IMR-90 (cell line): Measurements from ENCODE around the gene OR4N5. TPM values are rescaled to one million over a fixed set of nuclear protein-coding genes. Genes with fewer than 3 reads are reported as not detected.

Experiments used
- ATAC-seq: fragments of 200-7000 bp; cut with Tn5 transposase; 2 replicates; pipeline ENCODE4 v1.9.1; 2020; ENCODE audit warnings: low read depth, mild to moderate bottlenecking, moderate library complexity
- BruUV-seq: library from RNA; stranded (reverse); fragments of 400-500 nt; replicated peaks from 2 replicates; lab custom pipeline; 2021; lab: Mats Ljungman, UMichigan
- CTCF ChIA-PET: fragments of 300-600 bp; formaldehyde crosslinking; extraction: SDS; loops from one replicate; lab custom pipeline; 2021; ENCODE audit warnings: antibody characterized with exemption; lab: Yijun Ruan, JAX
- POLR2A ChIA-PET: fragments of 300-600 bp; sonication (Branson Sonifier 250); formaldehyde crosslinking; loops from one replicate; lab custom pipeline; 2022; ENCODE audit warnings: antibody characterized with exemption; ENCODE audit not compliant: unreplicated experiment; lab: Charles Lee
- DNase-seq: peaks from one replicate; pipeline ENCODE4 v3.0.0; 2013
- H2AFZ ChIP-seq: replicated peaks from 2 replicates; pipeline ENCODE3; 2013; ENCODE audit warnings: low read length, mild to moderate bottlenecking; ENCODE audit not compliant: poor library complexity
- H2AK5ac ChIP-seq: 2 replicates; pipeline ENCODE4 v1.6.1; 2013; ENCODE audit warnings: low read depth, low read length, inconsistent platforms
- H2AK9ac ChIP-seq: replicated peaks from 2 replicates; pipeline ENCODE3; 2013; ENCODE audit warnings: mild to moderate bottlenecking, low read depth, low read length, moderate library complexity; ENCODE audit not compliant: poor library complexity
- H2BK120ac ChIP-seq: 2 replicates; pipeline ENCODE4 v1.6.1; 2013; ENCODE audit warnings: low read depth, low read length, inconsistent platforms
- H2BK15ac ChIP-seq: 3 replicates; pipeline ENCODE4 v1.6.1; 2013; ENCODE audit warnings: low read depth, low read length, inconsistent platforms
- H2BK20ac ChIP-seq: 2 replicates; pipeline ENCODE4 v1.6.1; 2013; ENCODE audit warnings: low read depth, mild to moderate bottlenecking, inconsistent platforms, low read length, moderate library complexity
- H2BK5ac ChIP-seq: 2 replicates; pipeline ENCODE4 v1.6.1; 2013; ENCODE audit warnings: mild to moderate bottlenecking, low read depth, low read length, inconsistent platforms; ENCODE audit not compliant: poor library complexity, severe bottlenecking
- H3K14ac ChIP-seq: replicated peaks from 2 replicates; pipeline ENCODE4 v1.6.1; 2013; ENCODE audit warnings: low read depth, low read length, inconsistent platforms
- H3K18ac ChIP-seq: 2 replicates; pipeline ENCODE4 v1.6.1; 2013; ENCODE audit warnings: low read depth, low read length, control low read depth
- H3K23ac ChIP-seq: 2 replicates; pipeline ENCODE4 v1.6.1; 2013; ENCODE audit warnings: low read depth, low read length, inconsistent platforms
- H3K27ac ChIP-seq: 2 replicates; pipeline ENCODE4 v1.5.1; 2013; ENCODE audit warnings: mild to moderate bottlenecking, control low read depth, low read length; ENCODE audit not compliant: insufficient read depth
- H3K27me3 ChIP-seq: 2 replicates; pipeline ENCODE4 v1.6.1; 2013; ENCODE audit warnings: low read length; ENCODE audit not compliant: control insufficient read depth, insufficient read depth
- H3K36me3 ChIP-seq: 2 replicates; pipeline ENCODE4 v1.6.1; 2013; ENCODE audit warnings: low read length, mixed read lengths; ENCODE audit not compliant: control insufficient read depth, insufficient read depth
- H3K4ac ChIP-seq: 2 replicates; pipeline ENCODE4 v1.6.1; 2013; ENCODE audit warnings: low read depth, low read length, inconsistent platforms
- H3K4me1 ChIP-seq: 2 replicates; pipeline ENCODE4 v1.6.1; 2013; ENCODE audit warnings: low read length, mixed read lengths; ENCODE audit not compliant: control insufficient read depth, insufficient read depth
- H3K4me2 ChIP-seq: 2 replicates; pipeline ENCODE4 v1.6.1; 2013; ENCODE audit warnings: low read depth, mild to moderate bottlenecking, control low read depth, low read length, moderate library complexity
- H3K4me3 ChIP-seq: 2 replicates; pipeline ENCODE4 v1.5.1; 2013; ENCODE audit warnings: low read depth, mild to moderate bottlenecking, control low read depth, low read length, moderate library complexity; ENCODE audit not compliant: insufficient read depth
- H3K56ac ChIP-seq: 2 replicates; pipeline ENCODE4 v1.6.1; 2013; ENCODE audit warnings: low read length, inconsistent platforms; ENCODE audit not compliant: insufficient read depth; ENCODE audit errors: extremely low read depth
- H3K79me1 ChIP-seq, 2 experiments: 2 replicates each; pipeline ENCODE4 v1.6.1; 2013; ENCODE audit warnings: low read length in 2 of 2, inconsistent platforms in 1 of 2, low read depth in 1 of 2
- H3K9ac ChIP-seq: 2 replicates; pipeline ENCODE4 v1.6.1; 2013; ENCODE audit warnings: low read depth, low read length, control low read depth
- H3K9me1 ChIP-seq: 2 replicates; pipeline ENCODE4 v1.6.1; 2013; ENCODE audit warnings: low read length, inconsistent platforms; ENCODE audit not compliant: insufficient read depth
- H3K9me3 ChIP-seq: 2 replicates; pipeline ENCODE4 v1.6.1; 2013; ENCODE audit warnings: low read length; ENCODE audit not compliant: control insufficient read depth, insufficient read depth
- H4K20me1 ChIP-seq: 2 replicates; pipeline ENCODE4 v1.6.1; 2013; ENCODE audit warnings: low read length, inconsistent platforms; ENCODE audit not compliant: insufficient read depth
- H4K5ac ChIP-seq: 2 replicates; pipeline ENCODE4 v1.6.1; 2013; ENCODE audit warnings: mild to moderate bottlenecking, low read depth, low read length, control low read depth
- H4K8ac ChIP-seq, 2 experiments: 2 replicates each; pipeline ENCODE4 v1.6.1; 2013; ENCODE audit warnings: low read depth in 2 of 2, low read length in 2 of 2, control low read depth in 1 of 2, inconsistent platforms in 1 of 2
- H4K91ac ChIP-seq: 2 replicates; pipeline ENCODE4 v1.6.1; 2013; ENCODE audit warnings: low read depth, low read length, inconsistent platforms; ENCODE audit not compliant: insufficient read depth
- BHLHE40 ChIP-seq: fragments of 150-350 bp; IDR thresholded peaks from 2 replicates; pipeline ENCODE4 v1.6.1; 2016; ENCODE audit warnings: mild to moderate bottlenecking, low read depth, low read length
- CEBPB ChIP-seq: IDR thresholded peaks from 2 replicates; pipeline ENCODE4 v1.6.1; 2012; ENCODE audit warnings: low read depth, low read length, improper control_type of control experiment
- CHD1 ChIP-seq: IDR thresholded peaks from 2 replicates; pipeline ENCODE4 v1.6.1; 2012; ENCODE audit warnings: low read depth, low read length, improper control_type of control experiment
- MAZ ChIP-seq: IDR thresholded peaks from 2 replicates; pipeline ENCODE4 v1.6.1; 2012; ENCODE audit warnings: low read depth, mild to moderate bottlenecking, low read length, improper control_type of control experiment, moderate library complexity, borderline replicate concordance
- RAD21 ChIP-seq: IDR thresholded peaks from 2 replicates; pipeline ENCODE4 v1.6.1; 2012; ENCODE audit warnings: low read length, improper control_type of control experiment
- RFX5 ChIP-seq: IDR thresholded peaks from 2 replicates; pipeline ENCODE4 v1.8.0; 2012; ENCODE audit warnings: low read depth, mild to moderate bottlenecking, low read length, moderate library complexity
- SMC3 ChIP-seq: fragments of 150-350 bp; IDR thresholded peaks from 2 replicates; pipeline ENCODE4 v1.6.1; 2016; ENCODE audit warnings: low read depth, mild to moderate bottlenecking, antibody characterized with exemption, low read length, moderate library complexity
- WGBS, 2 experiments: methylation state at CpG; one replicate each; pipeline versions ENCODE4 v1.1.5 to v1.1.7; 2013; ENCODE audit warnings: missing lambda C conversion rate in 2 of 2; ENCODE audit not compliant: insufficient read length in 1 of 2; ENCODE audit errors: extremely low coverage in 2 of 2; 5-methylcytosine and 5-hydroxymethylcytosine counted together
- dilution Hi-C: fragments of 300-500 bp; cut with HindIII; formaldehyde crosslinking; loops from one replicate; pipeline ENCODE4 v1.14.3; 2018; ENCODE audit warnings: low sequenced_read_pairs; ENCODE audit not compliant: unreplicated experiment
- in situ Hi-C: fragments of 300-500 bp; cut with MboI; formaldehyde crosslinking; loops from 3 replicates; pipeline ENCODE4 v1.14.3; 2019; ENCODE audit warnings: low sequenced_read_pairs, inconsistent platforms, mixed read lengths
- intact Hi-C: fragments of 100-400 bp; cut with micrococcal nuclease; formaldehyde crosslinking; loops from 2 replicates; pipeline ENCODE4 v1.10.0; 2022
- polyA plus RNA-seq, 3 experiments: library from polyadenylated mRNA; depleted of rRNA; stranded (reverse); fragments of >200 nt; gene quantifications; 2 replicates each; pipeline ENCODE4 v1.2.3, GENCODE V29; 2012; ENCODE audit warnings: low replicate concordance in 1 of 3
- total RNA-seq: library from RNA; depleted of rRNA; stranded (reverse); fragments of >200 nt; gene quantifications from 2 replicates; pipeline ENCODE4 v1.2.3, GENCODE V29; 2012
- TF ChIP-seq, protein P1 (sequence below): conservative IDR thresholded peaks from 2 replicates; pipeline ENCODE4 v1.5.1; 2012; ENCODE audit warnings: mild to moderate bottlenecking, low read depth, low read length, improper control_type of control experiment

Gene OR4N5
- total and polyA plus RNA-seq, 2 of the 4 experiments (the other 2 are of a cell fraction) = not detected

- in situ Hi-C loops = no loop called here
- Histone ChIP-seq H2BK15ac (no peak overlapping the region), H3K4me3 (no peak overlapping the region), H3K4me2 (no peak overlapping the region), H3K27me3 (no peaks in the 10 kb centered on the region), H3K9me3 (no peaks in the 10 kb centered on the region; the same call in 1 of the 2 replicates), H4K8ac (no peak overlapping the region), H2BK5ac (no peak overlapping the region), H4K20me1 (no peaks in the 10 kb centered on the region), H3K56ac (no peak overlapping the region), H3K18ac (no peak overlapping the region), H2BK20ac (no peak overlapping the region), H3K4ac (no peak overlapping the region), H4K91ac (no peak overlapping the region), H2AK5ac (no peak overlapping the region), H3K23ac (no peak overlapping the region), H3K14ac (no peak overlapping the region), H3K9ac (no peak overlapping the region), H2AFZ (no peak overlapping the region), H3K9me1 (no peaks in the 10 kb centered on the region), H2BK120ac (no peak overlapping the region), H3K36me3 (no peaks in the 10 kb centered on the region), H2AK9ac (no peak overlapping the region), H3K79me1 (no peaks in the 10 kb centered on the region), H3K4me1 (no peaks in the 10 kb centered on the region), H3K27ac (no peak overlapping the region), H4K5ac (no peak overlapping the region)
- WGBS, 2 experiments = no CpG with 5 or more reads among the region's 3 CpGs
- ChIA-PET CTCF (no interaction called here), POLR2A (no interaction called here)
- dilution Hi-C loops = no loop called here
- ATAC-seq (no peak), DNase-seq (no peak)
- no peak for TF ChIP-seq BHLHE40
- no peak for TF ChIP-seq CEBPB
- no peak for TF ChIP-seq MAZ
- TF ChIP-seq RFX5 = no peak
- no peak for TF ChIP-seq CHD1
- no peak for TF ChIP-seq RAD21
- no peak for TF ChIP-seq SMC3
- TF ChIP-seq, protein P1, sequence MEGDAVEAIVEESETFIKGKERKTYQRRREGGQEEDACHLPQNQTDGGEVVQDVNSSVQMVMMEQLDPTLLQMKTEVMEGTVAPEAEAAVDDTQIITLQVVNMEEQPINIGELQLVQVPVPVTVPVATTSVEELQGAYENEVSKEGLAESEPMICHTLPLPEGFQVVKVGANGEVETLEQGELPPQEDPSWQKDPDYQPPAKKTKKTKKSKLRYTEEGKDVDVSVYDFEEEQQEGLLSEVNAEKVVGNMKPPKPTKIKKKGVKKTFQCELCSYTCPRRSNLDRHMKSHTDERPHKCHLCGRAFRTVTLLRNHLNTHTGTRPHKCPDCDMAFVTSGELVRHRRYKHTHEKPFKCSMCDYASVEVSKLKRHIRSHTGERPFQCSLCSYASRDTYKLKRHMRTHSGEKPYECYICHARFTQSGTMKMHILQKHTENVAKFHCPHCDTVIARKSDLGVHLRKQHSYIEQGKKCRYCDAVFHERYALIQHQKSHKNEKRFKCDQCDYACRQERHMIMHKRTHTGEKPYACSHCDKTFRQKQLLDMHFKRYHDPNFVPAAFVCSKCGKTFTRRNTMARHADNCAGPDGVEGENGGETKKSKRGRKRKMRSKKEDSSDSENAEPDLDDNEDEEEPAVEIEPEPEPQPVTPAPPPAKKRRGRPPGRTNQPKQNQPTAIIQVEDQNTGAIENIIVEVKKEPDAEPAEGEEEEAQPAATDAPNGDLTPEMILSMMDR = no peak
- intact Hi-C loops = no loop called here
- no TSS peak for BruUV-seq
These were observed 26.3 kb upstream of the OR4N5 start for GRCh38 chr14:20112321-20112720.
